A673 (cell line): ENCODE measurements around the gene STUM.

ENCODE experiments used
- CTCF ChIP-seq: fragments of 300-800, 200-600 bp; sonication (generic); conservative IDR thresholded peaks from 2 replicates; pipeline ENCODE4 v1.5.1; 2017; ENCODE audit warnings: low read depth, mild to moderate bottlenecking, antibody characterized with exemption, low read length, moderate library complexity, mixed read lengths
- EZH2 ChIP-seq: fragments of 200-600 bp; sonication (generic); IDR thresholded peaks from 2 replicates; pipeline ENCODE4 v1.6.1; 2017; ENCODE audit warnings: borderline replicate concordance, low read depth, mild to moderate bottlenecking, mixed read lengths, antibody characterized with exemption, low read length; ENCODE audit not compliant: poor library complexity, severe bottlenecking

DNA sequence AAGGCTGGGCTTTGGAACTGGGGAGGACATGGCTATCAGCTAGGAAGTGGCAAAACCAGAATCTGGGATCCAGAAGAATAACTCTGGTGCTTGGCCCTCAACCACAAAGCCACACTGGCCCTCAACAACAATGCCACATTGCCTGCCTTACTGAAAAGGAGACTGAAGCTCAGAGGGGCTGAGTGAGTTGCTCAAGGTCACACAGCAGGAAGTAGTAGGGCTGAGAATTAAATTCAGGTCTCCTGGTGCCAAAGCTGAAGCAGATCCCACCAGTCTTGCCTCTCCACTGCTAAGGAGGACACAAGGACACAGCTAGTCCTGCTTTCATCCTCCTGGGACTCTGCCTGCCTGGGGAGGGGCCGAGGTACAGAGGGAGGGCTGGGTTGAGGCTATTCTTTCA, 29.4 kb upstream of the STUM start:
- TF ChIP-seq CTCF (no peak), EZH2 (no peak)
